IMR-90 (cell line): ENCODE results near the gene CEP43. TPM values are rescaled to one million over a fixed set of nuclear protein-coding genes. Genes with fewer than 3 reads are reported as not detected.
A peak's percentile ranks its signal among the peaks of the same experiment; 100 is the strongest.

Experiments used
- ATAC-seq: fragments of 200-7000 bp; cut with Tn5 transposase; 2 replicates; pipeline ENCODE4 v1.9.1; 2020; ENCODE audit warnings: low read depth, mild to moderate bottlenecking, moderate library complexity
- BruUV-seq: library from RNA; stranded (reverse); fragments of 400-500 nt; replicated peaks from 2 replicates; lab custom pipeline; 2021; lab: Mats Ljungman, UMichigan
- CTCF ChIA-PET: fragments of 300-600 bp; formaldehyde crosslinking; extraction: SDS; loops from one replicate; lab custom pipeline; 2021; ENCODE audit warnings: antibody characterized with exemption; lab: Yijun Ruan, JAX
- POLR2A ChIA-PET: fragments of 300-600 bp; sonication (Branson Sonifier 250); formaldehyde crosslinking; loops from one replicate; lab custom pipeline; 2022; ENCODE audit warnings: antibody characterized with exemption; ENCODE audit not compliant: unreplicated experiment; lab: Charles Lee
- DNase-seq: peaks from one replicate; pipeline ENCODE4 v3.0.0; 2013
- H2AFZ ChIP-seq: replicated peaks from 2 replicates; pipeline ENCODE3; 2013; ENCODE audit warnings: low read length, mild to moderate bottlenecking; ENCODE audit not compliant: poor library complexity
- H2AK5ac ChIP-seq: 2 replicates; pipeline ENCODE4 v1.6.1; 2013; ENCODE audit warnings: low read depth, low read length, inconsistent platforms
- H2AK9ac ChIP-seq: replicated peaks from 2 replicates; pipeline ENCODE3; 2013; ENCODE audit warnings: mild to moderate bottlenecking, low read depth, low read length, moderate library complexity; ENCODE audit not compliant: poor library complexity
- H2BK120ac ChIP-seq: 2 replicates; pipeline ENCODE4 v1.6.1; 2013; ENCODE audit warnings: low read depth, low read length, inconsistent platforms
- H2BK15ac ChIP-seq: 3 replicates; pipeline ENCODE4 v1.6.1; 2013; ENCODE audit warnings: low read depth, low read length, inconsistent platforms
- H2BK20ac ChIP-seq: 2 replicates; pipeline ENCODE4 v1.6.1; 2013; ENCODE audit warnings: low read depth, mild to moderate bottlenecking, inconsistent platforms, low read length, moderate library complexity
- H2BK5ac ChIP-seq: 2 replicates; pipeline ENCODE4 v1.6.1; 2013; ENCODE audit warnings: mild to moderate bottlenecking, low read depth, low read length, inconsistent platforms; ENCODE audit not compliant: poor library complexity, severe bottlenecking
- H3K14ac ChIP-seq: replicated peaks from 2 replicates; pipeline ENCODE4 v1.6.1; 2013; ENCODE audit warnings: low read depth, low read length, inconsistent platforms
- H3K18ac ChIP-seq: 2 replicates; pipeline ENCODE4 v1.6.1; 2013; ENCODE audit warnings: low read depth, low read length, control low read depth
- H3K23ac ChIP-seq: 2 replicates; pipeline ENCODE4 v1.6.1; 2013; ENCODE audit warnings: low read depth, low read length, inconsistent platforms
- H3K27ac ChIP-seq: 2 replicates; pipeline ENCODE4 v1.5.1; 2013; ENCODE audit warnings: mild to moderate bottlenecking, control low read depth, low read length; ENCODE audit not compliant: insufficient read depth
- H3K27me3 ChIP-seq: 2 replicates; pipeline ENCODE4 v1.6.1; 2013; ENCODE audit warnings: low read length; ENCODE audit not compliant: control insufficient read depth, insufficient read depth
- H3K36me3 ChIP-seq: 2 replicates; pipeline ENCODE4 v1.6.1; 2013; ENCODE audit warnings: low read length, mixed read lengths; ENCODE audit not compliant: control insufficient read depth, insufficient read depth
- H3K4ac ChIP-seq: 2 replicates; pipeline ENCODE4 v1.6.1; 2013; ENCODE audit warnings: low read depth, low read length, inconsistent platforms
- H3K4me1 ChIP-seq: 2 replicates; pipeline ENCODE4 v1.6.1; 2013; ENCODE audit warnings: low read length, mixed read lengths; ENCODE audit not compliant: control insufficient read depth, insufficient read depth
- H3K4me2 ChIP-seq: 2 replicates; pipeline ENCODE4 v1.6.1; 2013; ENCODE audit warnings: low read depth, mild to moderate bottlenecking, control low read depth, low read length, moderate library complexity
- H3K4me3 ChIP-seq: 2 replicates; pipeline ENCODE4 v1.5.1; 2013; ENCODE audit warnings: low read depth, mild to moderate bottlenecking, control low read depth, low read length, moderate library complexity; ENCODE audit not compliant: insufficient read depth
- H3K56ac ChIP-seq: 2 replicates; pipeline ENCODE4 v1.6.1; 2013; ENCODE audit warnings: low read length, inconsistent platforms; ENCODE audit not compliant: insufficient read depth; ENCODE audit errors: extremely low read depth
- H3K79me1 ChIP-seq, 2 experiments: 2 replicates each; pipeline ENCODE4 v1.6.1; 2013; ENCODE audit warnings: low read length in 2 of 2, inconsistent platforms in 1 of 2, low read depth in 1 of 2
- H3K9ac ChIP-seq: 2 replicates; pipeline ENCODE4 v1.6.1; 2013; ENCODE audit warnings: low read depth, low read length, control low read depth
- H3K9me1 ChIP-seq: 2 replicates; pipeline ENCODE4 v1.6.1; 2013; ENCODE audit warnings: low read length, inconsistent platforms; ENCODE audit not compliant: insufficient read depth
- H3K9me3 ChIP-seq: 2 replicates; pipeline ENCODE4 v1.6.1; 2013; ENCODE audit warnings: low read length; ENCODE audit not compliant: control insufficient read depth, insufficient read depth
- H4K20me1 ChIP-seq: 2 replicates; pipeline ENCODE4 v1.6.1; 2013; ENCODE audit warnings: low read length, inconsistent platforms; ENCODE audit not compliant: insufficient read depth
- H4K5ac ChIP-seq: 2 replicates; pipeline ENCODE4 v1.6.1; 2013; ENCODE audit warnings: mild to moderate bottlenecking, low read depth, low read length, control low read depth
- H4K8ac ChIP-seq, 2 experiments: 2 replicates each; pipeline ENCODE4 v1.6.1; 2013; ENCODE audit warnings: low read depth in 2 of 2, low read length in 2 of 2, control low read depth in 1 of 2, inconsistent platforms in 1 of 2
- H4K91ac ChIP-seq: 2 replicates; pipeline ENCODE4 v1.6.1; 2013; ENCODE audit warnings: low read depth, low read length, inconsistent platforms; ENCODE audit not compliant: insufficient read depth
- BHLHE40 ChIP-seq: fragments of 150-350 bp; IDR thresholded peaks from 2 replicates; pipeline ENCODE4 v1.6.1; 2016; ENCODE audit warnings: mild to moderate bottlenecking, low read depth, low read length
- CHD1 ChIP-seq: IDR thresholded peaks from 2 replicates; pipeline ENCODE4 v1.6.1; 2012; ENCODE audit warnings: low read depth, low read length, improper control_type of control experiment
- FOS ChIP-seq: fragments of 150-350 bp; IDR thresholded peaks from 2 replicates; pipeline ENCODE4 v1.6.1; 2016; ENCODE audit warnings: low read depth, low read length
- MAFK ChIP-seq: IDR thresholded peaks from 2 replicates; pipeline ENCODE4 v1.6.1; 2012; ENCODE audit warnings: low read depth, low read length, improper control_type of control experiment
- MXI1 ChIP-seq: IDR thresholded peaks from 2 replicates; pipeline ENCODE4 v1.6.1; 2012; ENCODE audit warnings: low read depth, mild to moderate bottlenecking, low read length, moderate library complexity, borderline replicate concordance
- NFE2L2 ChIP-seq: fragments of 150-350 bp; IDR thresholded peaks from 2 replicates; pipeline ENCODE4 v1.6.1; 2016; ENCODE audit warnings: low read depth, mild to moderate bottlenecking, low read length
- POLR2A ChIP-seq: IDR thresholded peaks from 2 replicates; pipeline ENCODE4 v1.6.1; 2012; ENCODE audit warnings: mild to moderate bottlenecking, low read depth, low read length
- RAD21 ChIP-seq: IDR thresholded peaks from 2 replicates; pipeline ENCODE4 v1.6.1; 2012; ENCODE audit warnings: low read length, improper control_type of control experiment
- RCOR1 ChIP-seq: IDR thresholded peaks from 2 replicates; pipeline ENCODE4 v1.6.1; 2012; ENCODE audit warnings: mild to moderate bottlenecking, low read length, improper control_type of control experiment; ENCODE audit not compliant: insufficient replicate concordance
- RFX5 ChIP-seq: IDR thresholded peaks from 2 replicates; pipeline ENCODE4 v1.8.0; 2012; ENCODE audit warnings: low read depth, mild to moderate bottlenecking, low read length, moderate library complexity
- WGBS, 2 experiments: methylation state at CpG; one replicate each; pipeline versions ENCODE4 v1.1.5 to v1.1.7; 2013; ENCODE audit warnings: missing lambda C conversion rate in 2 of 2; ENCODE audit not compliant: insufficient read length in 1 of 2; ENCODE audit errors: extremely low coverage in 2 of 2; 5-methylcytosine and 5-hydroxymethylcytosine counted together
- dilution Hi-C: fragments of 300-500 bp; cut with HindIII; formaldehyde crosslinking; loops from one replicate; pipeline ENCODE4 v1.14.3; 2018; ENCODE audit warnings: low sequenced_read_pairs; ENCODE audit not compliant: unreplicated experiment
- in situ Hi-C: fragments of 300-500 bp; cut with MboI; formaldehyde crosslinking; loops from 3 replicates; pipeline ENCODE4 v1.14.3; 2019; ENCODE audit warnings: low sequenced_read_pairs, inconsistent platforms, mixed read lengths
- intact Hi-C: fragments of 100-400 bp; cut with micrococcal nuclease; formaldehyde crosslinking; loops from 2 replicates; pipeline ENCODE4 v1.10.0; 2022
- polyA plus RNA-seq, 3 experiments: library from polyadenylated mRNA; depleted of rRNA; stranded (reverse); fragments of >200 nt; gene quantifications; 2 replicates each; pipeline ENCODE4 v1.2.3, GENCODE V29; 2012; ENCODE audit warnings: low replicate concordance in 1 of 3
- total RNA-seq: library from RNA; depleted of rRNA; stranded (reverse); fragments of >200 nt; gene quantifications from 2 replicates; pipeline ENCODE4 v1.2.3, GENCODE V29; 2012
- TF ChIP-seq, protein P1 (sequence below): fragments of 150-350 bp; IDR thresholded peaks from 2 replicates; pipeline ENCODE4 v1.6.1; 2017; ENCODE audit warnings: mild to moderate bottlenecking, antibody characterized with exemption, low read length, low read depth
- TF ChIP-seq, protein P2 (sequence below): fragments of 150-350 bp; IDR thresholded peaks from 2 replicates; pipeline ENCODE4 v1.6.1; 2016; ENCODE audit warnings: low read depth, mild to moderate bottlenecking, low read length, moderate library complexity, borderline replicate concordance
- TF ChIP-seq, protein P3 (sequence below): conservative IDR thresholded peaks from 2 replicates; pipeline ENCODE4 v1.5.1; 2012; ENCODE audit warnings: mild to moderate bottlenecking, low read depth, low read length, improper control_type of control experiment

The CEP43 gene
- total and polyA plus RNA-seq, 2 of the 4 experiments (the other 2 are of a cell fraction) = 8.6 to 10.7 TPM

DNA sequence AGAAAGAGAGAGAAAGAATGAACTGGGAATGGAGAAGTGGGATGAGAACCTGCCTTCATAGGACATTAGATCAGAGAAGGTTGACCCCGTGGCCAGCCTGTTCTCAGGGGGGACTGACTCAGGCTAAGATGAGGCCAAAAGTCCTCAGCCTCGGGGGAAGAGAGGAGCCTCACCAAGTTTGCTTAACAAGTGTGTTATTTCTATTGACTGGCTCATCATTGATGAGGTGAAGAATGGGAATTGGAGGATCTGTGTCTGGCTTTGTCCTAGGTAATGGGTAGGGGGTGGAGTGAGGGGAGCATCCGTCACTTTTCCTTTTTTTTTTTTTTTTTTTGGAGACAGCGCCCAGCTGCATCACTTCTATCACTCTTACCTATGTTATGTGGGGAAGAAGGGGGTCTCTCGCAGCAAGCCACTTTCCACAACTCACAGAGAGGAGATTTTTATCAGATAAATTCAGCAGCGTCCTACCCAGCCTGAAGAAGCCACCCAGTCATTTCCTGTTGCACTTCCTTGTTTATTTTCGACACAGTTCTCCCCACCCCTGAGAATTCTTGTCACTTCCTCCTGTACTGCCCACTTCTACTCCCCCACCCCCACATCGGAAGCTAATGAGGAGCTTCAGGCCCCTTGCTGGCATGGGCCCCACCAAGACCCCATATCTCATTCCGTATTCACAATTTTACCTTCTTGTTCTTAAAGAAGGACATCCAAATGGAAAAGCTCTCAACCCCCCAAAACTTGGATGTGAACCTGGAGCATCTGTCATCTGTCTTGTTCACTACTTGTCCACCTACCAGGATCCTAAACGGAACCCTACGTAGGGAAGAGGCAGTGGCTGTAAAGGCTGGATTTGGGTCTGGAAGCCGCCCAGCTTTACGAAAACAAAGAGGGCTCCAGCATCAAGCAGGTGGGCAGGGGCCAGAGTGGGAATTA lies 40.0 kb upstream of the CEP43 start:
- Histone ChIP-seq H3K4me2 (no peak overlapping the region), H4K8ac (peak overlapping the region in 1 of 2 experiments; percentile 50; a peak in 1 of 4 replicates)
- 60% methylated on average over 2 of the region's 13 CpGs; no CpG with 5 or more reads in 1 of the 2 experiments for WGBS, 2 experiments
- TF ChIP-seq, protein P1, sequence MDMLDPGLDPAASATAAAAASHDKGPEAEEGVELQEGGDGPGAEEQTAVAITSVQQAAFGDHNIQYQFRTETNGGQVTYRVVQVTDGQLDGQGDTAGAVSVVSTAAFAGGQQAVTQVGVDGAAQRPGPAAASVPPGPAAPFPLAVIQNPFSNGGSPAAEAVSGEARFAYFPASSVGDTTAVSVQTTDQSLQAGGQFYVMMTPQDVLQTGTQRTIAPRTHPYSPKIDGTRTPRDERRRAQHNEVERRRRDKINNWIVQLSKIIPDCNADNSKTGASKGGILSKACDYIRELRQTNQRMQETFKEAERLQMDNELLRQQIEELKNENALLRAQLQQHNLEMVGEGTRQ = no peak
- TF ChIP-seq RFX5 (no peak), RAD21 (no peak), MAFK (no peak), CHD1 (no peak), FOS (no peak), BHLHE40 (no peak), MXI1 (no peak), RCOR1 (no peak), POLR2A (no peak), NFE2L2 (no peak)
- TF ChIP-seq, protein P2, sequence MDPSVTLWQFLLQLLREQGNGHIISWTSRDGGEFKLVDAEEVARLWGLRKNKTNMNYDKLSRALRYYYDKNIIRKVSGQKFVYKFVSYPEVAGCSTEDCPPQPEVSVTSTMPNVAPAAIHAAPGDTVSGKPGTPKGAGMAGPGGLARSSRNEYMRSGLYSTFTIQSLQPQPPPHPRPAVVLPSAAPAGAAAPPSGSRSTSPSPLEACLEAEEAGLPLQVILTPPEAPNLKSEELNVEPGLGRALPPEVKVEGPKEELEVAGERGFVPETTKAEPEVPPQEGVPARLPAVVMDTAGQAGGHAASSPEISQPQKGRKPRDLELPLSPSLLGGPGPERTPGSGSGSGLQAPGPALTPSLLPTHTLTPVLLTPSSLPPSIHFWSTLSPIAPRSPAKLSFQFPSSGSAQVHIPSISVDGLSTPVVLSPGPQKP = no peak
- TF ChIP-seq, protein P3, sequence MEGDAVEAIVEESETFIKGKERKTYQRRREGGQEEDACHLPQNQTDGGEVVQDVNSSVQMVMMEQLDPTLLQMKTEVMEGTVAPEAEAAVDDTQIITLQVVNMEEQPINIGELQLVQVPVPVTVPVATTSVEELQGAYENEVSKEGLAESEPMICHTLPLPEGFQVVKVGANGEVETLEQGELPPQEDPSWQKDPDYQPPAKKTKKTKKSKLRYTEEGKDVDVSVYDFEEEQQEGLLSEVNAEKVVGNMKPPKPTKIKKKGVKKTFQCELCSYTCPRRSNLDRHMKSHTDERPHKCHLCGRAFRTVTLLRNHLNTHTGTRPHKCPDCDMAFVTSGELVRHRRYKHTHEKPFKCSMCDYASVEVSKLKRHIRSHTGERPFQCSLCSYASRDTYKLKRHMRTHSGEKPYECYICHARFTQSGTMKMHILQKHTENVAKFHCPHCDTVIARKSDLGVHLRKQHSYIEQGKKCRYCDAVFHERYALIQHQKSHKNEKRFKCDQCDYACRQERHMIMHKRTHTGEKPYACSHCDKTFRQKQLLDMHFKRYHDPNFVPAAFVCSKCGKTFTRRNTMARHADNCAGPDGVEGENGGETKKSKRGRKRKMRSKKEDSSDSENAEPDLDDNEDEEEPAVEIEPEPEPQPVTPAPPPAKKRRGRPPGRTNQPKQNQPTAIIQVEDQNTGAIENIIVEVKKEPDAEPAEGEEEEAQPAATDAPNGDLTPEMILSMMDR = no peak

More for the DNA sequence above, 40.0 kb upstream of the CEP43 start:
- intact Hi-C loops = loop anchor here (1.0 kb wide), 1 partner anchor 38 kb away; no protein-coding TSS in a partner anchor
- Histone ChIP-seq H2BK15ac (no peak overlapping the region), H3K18ac (no peak overlapping the region; the same call in 1 of the 2 replicates), H3K36me3 (no peaks in the 10 kb centered on the region), H3K9me1 (no peaks in the 10 kb centered on the region), H3K4me3 (no peak overlapping the region), H3K27ac (no peak overlapping the region), H2BK120ac (0 out of 2 replicates have a peak overlapping the region, but pooled peaks have one; percentile 38), H3K27me3 (no peaks in the 10 kb centered on the region), H3K14ac (no peak overlapping the region; the same call in 1 of the 2 replicates), H4K91ac (peak overlapping the region; percentile 6; the same call in 1 of the 2 replicates), H2BK5ac (no peak overlapping the region), H3K9ac (no peak overlapping the region), H2AK9ac (no peak overlapping the region), H4K5ac (peak overlapping the region; percentile 46; the same call in 1 of the 2 replicates), H3K4me1 (peaks cover 10% of the 10 kb centered on the region), H2AK5ac (no peak overlapping the region), H2AFZ (peak overlapping the region; percentile 71), H2BK20ac (no peak overlapping the region), H3K4ac (0 out of 2 replicates have a peak overlapping the region, but pooled peaks have one; percentile 35), H3K79me1 (peaks cover 0 to 3% of the 10 kb centered on the region in 2 experiments; a peak in 1 of 4 replicates), H3K9me3 (no peaks in the 10 kb centered on the region), H3K23ac (no peak overlapping the region), H4K20me1 (no peaks in the 10 kb centered on the region), H3K56ac (no peak overlapping the region)
- DNase-seq (no peak), ATAC-seq (no peak)
- ChIA-PET CTCF (no interaction called here), POLR2A (no interaction called here)
- no TSS peak for BruUV-seq
- dilution Hi-C loops = no loop called here
- in situ Hi-C loops = no loop called here
